ENCODE measurements around the gene AVPR1A. TPM values are rescaled to one million over a fixed set of nuclear protein-coding genes. Genes with fewer than 3 reads are reported as not detected.

Gene AVPR1A
- total RNA-seq, 1 experiment from 2014 or later: 0.10 TPM

- intact Hi-C loops (cut with micrococcal nuclease; ENCODE audit: unreplicated experiment): no loop called here
- in situ Hi-C loops (cut with HindIII; ENCODE audit: low pct_unique_long_range_greater_than_20kb, low sequenced_read_pairs): no loop called here
- Histone ChIP-seq H3K9me3 (ENCODE audit: control insufficient read depth, insufficient read depth, low read depth, low read length) (no peaks in the 10 kb centered on the region; the same call in 1 of the 2 replicates), H3K4me1 (ENCODE audit: control insufficient read depth, insufficient read depth, low read length) (0 out of 2 replicates have a peak, but pooled peaks cover 5% of the 10 kb centered on the region), H3K4me3 (ENCODE audit: low read depth in 2 of 2, low read length in 2 of 2) (peak overlapping the region; percentile 15 to 50; a peak in 3 of 4 replicates), H3K27ac (ENCODE audit: low read length) (no peak overlapping the region), H3K27me3 (ENCODE audit: control insufficient read depth, insufficient read depth, low read length) (peaks cover 17% of the 10 kb centered on the region), H3K36me3 (ENCODE audit: control insufficient read depth, insufficient read depth, low read length) (no peaks in the 10 kb centered on the region)
- TF ChIP-seq POLR2AphosphoS5 (IDR thresholded peaks at IDR 0.05; ENCODE audit: low read depth, low read length): no peak
- TF ChIP-seq CTCF (IDR thresholded peaks at IDR 0.05): peak; percentile 92
- TF ChIP-seq REST (IDR thresholded peaks at IDR 0.05; ENCODE audit: insufficient read depth in 1 of 2, low read depth in 2 of 2, low read length in 1 of 2): 0 out of 4 replicates have a peak, but pooled peaks of 1 of the 2 experiments have one; percentile 37
- TF ChIP-seq TCF7L2 (IDR thresholded peaks at IDR 0.05; ENCODE audit: low read depth, low read length): no peak
- TF ChIP-seq SIN3A (IDR thresholded peaks at IDR 0.05; ENCODE audit: borderline replicate concordance, insufficient read depth, low read depth, low read length): no peak
- peak; percentile 89 for ATAC-seq
- CTCF ChIA-PET: interaction anchor here (0.6 to 1.1 kb wide), 3 partner anchors 19 to 123 kb away, joined by 3 to 5 read pairs (median 3); no protein-coding TSS in a partner anchor
- POLR2A ChIA-PET: no interaction called here
- DNase-seq (ENCODE audit: low read depth, low spot score): peak; percentile 20
- no TSS peak for BruUV-seq (replicated peaks)
Observed at GRCh38 chr12:63151623-63152320, 771 bp upstream of the AVPR1A start.

GRCh38 chr12:63149909-63150712 lies 890 bp downstream of the AVPR1A start:
- Histone ChIP-seq H3K27me3 (ENCODE audit: control insufficient read depth, insufficient read depth, low read length) (peaks cover 17% of the 10 kb centered on the region), H3K4me3 (ENCODE audit: low read depth in 2 of 2, low read length in 2 of 2) (no peak overlapping the region), H3K27ac (ENCODE audit: low read length) (no peak overlapping the region), H3K4me1 (ENCODE audit: control insufficient read depth, insufficient read depth, low read length) (0 out of 2 replicates have a peak, but pooled peaks cover 5% of the 10 kb centered on the region), H3K9me3 (ENCODE audit: control insufficient read depth, insufficient read depth, low read depth, low read length) (no peaks in the 10 kb centered on the region; the same call in 1 of the 2 replicates), H3K36me3 (ENCODE audit: control insufficient read depth, insufficient read depth, low read length) (no peaks in the 10 kb centered on the region)
- TF ChIP-seq SIN3A (IDR thresholded peaks at IDR 0.05; ENCODE audit: borderline replicate concordance, insufficient read depth, low read depth, low read length) (no peak), POLR2AphosphoS5 (IDR thresholded peaks at IDR 0.05; ENCODE audit: low read depth, low read length) (no peak)
- no peak for ATAC-seq
- CTCF ChIA-PET: no interaction called here
- intact Hi-C loops (cut with micrococcal nuclease; ENCODE audit: unreplicated experiment) (no loop called here), in situ Hi-C loops (cut with HindIII; ENCODE audit: low pct_unique_long_range_greater_than_20kb, low sequenced_read_pairs) (no loop called here)
- no TSS peak for BruUV-seq (replicated peaks)
- no peak for DNase-seq (ENCODE audit: low read depth, low spot score)
- POLR2A ChIA-PET: no interaction called here
